K562 (cell line): ENCODE results near the gene SPECC1L.
"Not testable (repeated sequence)": the region's sequence is repeated elsewhere in the genome, so short reads cannot be mapped to it uniquely, and the experiment has no call there.

Source experiments
- C11orf30 ChIP-seq: fragments of 450-650 bp; IDR thresholded peaks from 2 replicates; pipeline ENCODE4 v1.6.1; 2016; ENCODE audit warnings: low read depth, mild to moderate bottlenecking
- CTCF ChIP-seq, 3 experiments: IDR thresholded peaks in 2 of 3; conservative IDR thresholded peaks in 1 of 3; 2 replicates each; pipeline ENCODE4 v1.5.1; 2011 to 2012; ENCODE audit warnings: low read length in 3 of 3, mild to moderate bottlenecking in 3 of 3, control low read depth in 2 of 3, improper control_type of control experiment in 1 of 3, inconsistent platforms in 1 of 3, low read depth in 1 of 3, mixed read lengths in 1 of 3, moderate library complexity in 1 of 3; ENCODE audit not compliant: insufficient read depth in 2 of 3
- E2F5 ChIP-seq: sonication (generic); formaldehyde crosslinking; IDR thresholded peaks from 2 replicates; pipeline ENCODE4 v1.8.0; 2022; ENCODE audit warnings: mild to moderate bottlenecking, missing genetic modification reagents
- EP300 ChIP-seq: IDR thresholded peaks from 2 replicates; pipeline ENCODE4 v1.6.1; 2012; ENCODE audit warnings: low read length, improper control_type of control experiment
- EZH2 ChIP-seq: IDR thresholded peaks from 2 replicates; pipeline ENCODE4 v1.6.1; 2012; ENCODE audit warnings: low read depth, mild to moderate bottlenecking, inconsistent platforms, low read length, borderline replicate concordance
- HCFC1 ChIP-seq: IDR thresholded peaks from 2 replicates; pipeline ENCODE4 v1.6.1; 2012; ENCODE audit warnings: low read depth, low read length, improper control_type of control experiment
- HDAC6 ChIP-seq: IDR thresholded peaks from 2 replicates; pipeline ENCODE4 v1.6.1; 2012; ENCODE audit warnings: low read depth, mild to moderate bottlenecking, control low read depth, inconsistent platforms, low read length, moderate library complexity
- SRSF9 ChIP-seq: fragments of 200-400 bp; formaldehyde crosslinking; IDR thresholded peaks from 2 replicates; pipeline ENCODE4 v1.6.1; 2017; ENCODE audit warnings: low read depth, low read length, borderline replicate concordance
- TGIF2 ChIP-seq: sonication (generic); formaldehyde crosslinking; IDR thresholded peaks from 2 replicates; pipeline ENCODE4 v1.8.1; 2022; ENCODE audit warnings: mild to moderate bottlenecking, missing genetic modification reagents, moderate library complexity
- ZNF217 ChIP-seq: sonication (generic); formaldehyde crosslinking; IDR thresholded peaks from 2 replicates; pipeline ENCODE4 v1.8.0; 2022; ENCODE audit warnings: mild to moderate bottlenecking, missing genetic modification reagents
- ZNF274 ChIP-seq: IDR thresholded peaks from 2 replicates; pipeline ENCODE4 v1.6.1; 2011; ENCODE audit warnings: low read depth, mild to moderate bottlenecking, low read length, moderate library complexity, borderline replicate concordance

- TF ChIP-seq TGIF2; EP300; SRSF9; ZNF274; EZH2; E2F5; C11orf30; HCFC1; HDAC6; CTCF (IDR thresholded peaks at IDR 0.05 in 2 of 3, conservative IDR thresholded peaks at IDR 0.05 in 1 of 3; ENCODE audit: insufficient read depth in 2 of 3, low read depth in 1 of 3, low read length in 3 of 3); ZNF217: not testable (repeated sequence)
Measured at GRCh38 chr22:24238101-24238694, 32.4 kb upstream of the SPECC1L start.
